Right lobe of liver (tissue), 4 donors: Measurements from ENCODE around the gene MC3R.

Experiments used
- POLR2A ChIP-seq: fragments of 450-650 bp; IDR thresholded peaks from one replicate; pipeline ENCODE4 v1.6.1; 2017; ENCODE audit warnings: antibody characterized with exemption, mild to moderate bottlenecking
- TF ChIP-seq, protein P1 (sequence below), 4 donors: fragments of 200-600 bp in 3 of 4; fragments of 450-650 bp in 1 of 4; IDR thresholded peaks; one replicate each; pipeline versions ENCODE4 v1.5.1 to v1.8.0; 2016 to 2022; ENCODE audit warnings: antibody characterized with exemption in 4 of 4, mild to moderate bottlenecking in 2 of 4
- donor health status: DM: no; HTN: no; CAD: no.
- donor health status: DM: no; HTN: no; CAD: no.
- donor health status: DM: no; HTN: yes; CAD: no.

DNA sequence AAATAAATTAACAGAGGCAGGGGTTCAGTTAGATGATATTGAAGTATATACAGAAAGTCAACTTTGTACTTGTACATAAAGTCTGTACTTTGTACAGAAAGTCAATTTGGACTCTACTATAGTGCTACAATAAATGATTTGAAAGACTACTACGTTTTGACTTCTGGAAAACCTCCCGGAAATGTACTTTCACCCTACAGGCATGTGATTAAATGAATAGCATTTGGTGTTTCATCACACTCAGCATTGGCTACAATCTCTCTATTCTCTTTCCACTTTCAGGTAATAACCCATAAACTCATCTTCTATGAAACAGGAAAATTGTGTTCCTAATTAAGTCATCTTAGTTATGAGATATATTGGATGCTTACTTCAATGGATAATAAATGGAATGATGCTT, 25.6 kb upstream of the MC3R start:
- TF ChIP-seq, protein P1, sequence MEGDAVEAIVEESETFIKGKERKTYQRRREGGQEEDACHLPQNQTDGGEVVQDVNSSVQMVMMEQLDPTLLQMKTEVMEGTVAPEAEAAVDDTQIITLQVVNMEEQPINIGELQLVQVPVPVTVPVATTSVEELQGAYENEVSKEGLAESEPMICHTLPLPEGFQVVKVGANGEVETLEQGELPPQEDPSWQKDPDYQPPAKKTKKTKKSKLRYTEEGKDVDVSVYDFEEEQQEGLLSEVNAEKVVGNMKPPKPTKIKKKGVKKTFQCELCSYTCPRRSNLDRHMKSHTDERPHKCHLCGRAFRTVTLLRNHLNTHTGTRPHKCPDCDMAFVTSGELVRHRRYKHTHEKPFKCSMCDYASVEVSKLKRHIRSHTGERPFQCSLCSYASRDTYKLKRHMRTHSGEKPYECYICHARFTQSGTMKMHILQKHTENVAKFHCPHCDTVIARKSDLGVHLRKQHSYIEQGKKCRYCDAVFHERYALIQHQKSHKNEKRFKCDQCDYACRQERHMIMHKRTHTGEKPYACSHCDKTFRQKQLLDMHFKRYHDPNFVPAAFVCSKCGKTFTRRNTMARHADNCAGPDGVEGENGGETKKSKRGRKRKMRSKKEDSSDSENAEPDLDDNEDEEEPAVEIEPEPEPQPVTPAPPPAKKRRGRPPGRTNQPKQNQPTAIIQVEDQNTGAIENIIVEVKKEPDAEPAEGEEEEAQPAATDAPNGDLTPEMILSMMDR (IDR thresholded peaks at IDR 0.05), result no peak
- no peak for TF ChIP-seq POLR2A
